GM23248 (cell line): ENCODE measurements around the gene LHFPL2. TPM values are rescaled to one million over a fixed set of nuclear protein-coding genes. Genes with fewer than 3 reads are reported as not detected.
A peak's percentile ranks its signal among the peaks of the same experiment; 100 is the strongest.

Source experiments
- DNase-seq: peaks from one replicate; pipeline ENCODE4 v3.0.0-alpha.2; 2015
- H2AFZ ChIP-seq: fragments of 200-600 bp; sonication (generic); 2 replicates; pipeline ENCODE4 v1.6.1; 2016; ENCODE audit warnings: antibody characterized with exemption
- H3F3A ChIP-seq: fragments of 200-600 bp; sonication (generic); 2 replicates; pipeline ENCODE4 v1.6.1; 2016; ENCODE audit warnings: mild to moderate bottlenecking, antibody characterized with exemption, mixed run types; ENCODE audit not compliant: insufficient read depth
- H3K27ac ChIP-seq: fragments of 200-600 bp; sonication (generic); 2 replicates; pipeline ENCODE4 v1.5.1; 2016; ENCODE audit warnings: mild to moderate bottlenecking
- H3K27me3 ChIP-seq: fragments of 200-600 bp; sonication (generic); replicated peaks from 2 replicates; pipeline ENCODE4 v1.6.1; 2016; ENCODE audit warnings: mild to moderate bottlenecking; ENCODE audit not compliant: insufficient read depth
- H3K36me3 ChIP-seq: fragments of 200-600 bp; sonication (generic); 2 replicates; pipeline ENCODE4 v1.6.1; 2016; ENCODE audit warnings: low read depth, mild to moderate bottlenecking
- H3K4me1 ChIP-seq: fragments of 200-600 bp; sonication (generic); 2 replicates; pipeline ENCODE4 v1.6.1; 2016; ENCODE audit warnings: mild to moderate bottlenecking; ENCODE audit not compliant: insufficient read depth
- H3K4me2 ChIP-seq: fragments of 200-600 bp; sonication (generic); one replicate; pipeline ENCODE4 v1.6.1; 2016; ENCODE audit warnings: mild to moderate bottlenecking; ENCODE audit not compliant: unreplicated experiment
- H3K4me3 ChIP-seq: fragments of 200-600 bp; sonication (generic); 2 replicates; pipeline ENCODE4 v1.5.1; 2016; ENCODE audit warnings: mild to moderate bottlenecking
- H3K79me2 ChIP-seq: fragments of 200-600 bp; sonication (generic); 2 replicates; pipeline ENCODE4 v1.6.1; 2016; ENCODE audit warnings: mild to moderate bottlenecking; ENCODE audit not compliant: insufficient read depth
- H3K9ac ChIP-seq: fragments of 200-600 bp; sonication (generic); 2 replicates; pipeline ENCODE4 v1.6.1; 2016; ENCODE audit warnings: mild to moderate bottlenecking
- H3K9me2 ChIP-seq: fragments of 200-600 bp; sonication (generic); 2 replicates; pipeline ENCODE4 v1.6.1; 2016; ENCODE audit warnings: mixed run types, mild to moderate bottlenecking, moderate library complexity; ENCODE audit not compliant: insufficient read depth
- H3K9me3 ChIP-seq: fragments of 200-600 bp; sonication (generic); one replicate; pipeline ENCODE4 v1.6.1; 2017; ENCODE audit warnings: low read depth
- H4K20me1 ChIP-seq: fragments of 200-600 bp; sonication (generic); 2 replicates; pipeline ENCODE4 v1.6.0; 2016; ENCODE audit not compliant: insufficient read depth
- EZH2 ChIP-seq: fragments of 200-600 bp; sonication (generic); IDR thresholded peaks from 2 replicates; pipeline ENCODE4 v1.6.1; 2018; ENCODE audit warnings: antibody characterized with exemption, mild to moderate bottlenecking; ENCODE audit not compliant: insufficient read depth, poor library complexity, severe bottlenecking
- EZH2phosphoT487 ChIP-seq: fragments of 200-600 bp; sonication (generic); IDR thresholded peaks from 2 replicates; pipeline ENCODE4 v1.6.1; 2018; ENCODE audit warnings: antibody characterized with exemption, moderate library complexity, mild to moderate bottlenecking, low read depth; ENCODE audit not compliant: insufficient read depth
- WGBS, 2 experiments: methylation state at CpG; one replicate each; pipeline ENCODE4 v1.1.6; 2015 to 2017; ENCODE audit warnings: low lambda C conversion rate in 2 of 2, low coverage in 1 of 2; ENCODE audit errors: missing lambda C conversion rate in 2 of 2; 5-methylcytosine and 5-hydroxymethylcytosine counted together
- in situ Hi-C: fragments of 300-500 bp; cut with MboI; formaldehyde crosslinking; loops from 2 replicates; pipeline ENCODE4 v1.15.0; 2020
- polyA plus RNA-seq: library from polyadenylated mRNA; unstranded; fragments of >200 nt; fragmentation: Nextera tagmentation; extraction: Ambion mirVana; gene quantifications from 2 replicates; pipeline ENCODE4 v1.2.1, GENCODE V29; 2016
- total RNA-seq: library from RNA; depleted of rRNA; stranded (reverse); fragments of >200 nt; shearing (Covaris generic); gene quantifications from 2 replicates; pipeline ENCODE4 v1.2.3, GENCODE V29; 2014

The LHFPL2 gene
- total and polyA plus RNA-seq, 2 experiments from 2014 or later: 8.0 to 13.7 TPM

DNA sequence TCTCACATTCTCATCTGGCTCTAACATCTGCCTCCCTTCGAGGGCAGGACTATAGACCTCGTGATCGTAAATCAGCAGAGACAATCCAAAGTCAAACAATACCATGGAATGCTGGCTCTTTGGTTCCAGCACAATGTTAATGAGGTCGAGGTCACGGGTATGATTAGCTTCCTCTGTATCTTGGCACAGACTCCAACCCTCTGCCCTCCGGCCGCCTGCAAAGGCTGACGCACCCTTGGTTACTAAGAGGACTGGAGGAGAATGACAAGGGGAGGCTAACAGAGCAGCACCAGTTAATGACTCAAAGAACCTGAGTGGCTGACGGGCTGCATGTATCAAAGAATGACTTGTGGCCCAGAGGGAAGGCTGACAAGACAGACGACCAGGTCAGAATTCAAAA lies 10.1 kb downstream of the LHFPL2 start:
- peaks cover 74% of the 10 kb centered on the region for H3K79me2 ChIP-seq
- no peaks in the 10 kb centered on the region for H4K20me1 ChIP-seq
- H3K27ac ChIP-seq: peak overlapping the region; percentile 56
- H3K9me3 ChIP-seq: no peaks in the 10 kb centered on the region
- no peaks in the 10 kb centered on the region for H3K9me2 ChIP-seq
- peak; percentile 99 for DNase-seq
- TF ChIP-seq EZH2 (no peak), EZH2phosphoT487 (0 out of 2 replicates have a peak, but pooled peaks have one; percentile 47)
- H3K4me2 ChIP-seq: peak overlapping the region; percentile 68
- H3K9ac ChIP-seq: 0 out of 2 replicates have a peak overlapping the region, but pooled peaks have one; percentile 16
- peaks cover 27% of the 10 kb centered on the region for H3F3A ChIP-seq
- in situ Hi-C loops: no loop called here
- peaks cover 28% of the 10 kb centered on the region for H3K4me1 ChIP-seq
- H3K4me3 ChIP-seq: 0 out of 2 replicates have a peak overlapping the region, but pooled peaks have one; percentile 17
- no peaks in the 10 kb centered on the region for H3K36me3 ChIP-seq
- H3K27me3 ChIP-seq: no peaks in the 10 kb centered on the region
- H2AFZ ChIP-seq: no peak overlapping the region
- WGBS, 2 experiments: 1 to 2% methylated on average over 10 of the region's 10 CpGs

DNA sequence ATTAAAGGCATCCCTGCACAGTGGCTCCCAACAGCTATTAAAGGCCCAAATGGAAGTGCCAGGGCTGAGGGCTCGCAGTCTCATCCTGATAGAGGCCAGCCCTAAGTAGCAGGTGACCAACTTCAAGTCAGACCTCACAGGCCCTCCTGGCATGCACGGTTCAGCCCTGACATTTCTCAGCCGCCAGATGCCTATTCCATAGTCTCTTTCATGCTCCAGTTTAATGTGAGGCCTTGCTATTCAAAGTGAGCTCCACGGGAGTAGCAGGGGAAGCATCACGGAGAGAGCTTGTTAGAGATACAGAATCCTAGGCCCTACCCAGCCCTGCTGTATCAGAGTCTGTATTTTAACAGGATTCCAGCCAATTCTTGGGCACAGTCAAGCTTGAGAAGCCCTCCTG lies 11.1 kb downstream of the LHFPL2 start:
- Histone ChIP-seq H3K36me3 (no peaks in the 10 kb centered on the region), H3K4me1 (peaks cover 30% of the 10 kb centered on the region), H3K9me3 (no peaks in the 10 kb centered on the region), H4K20me1 (no peaks in the 10 kb centered on the region), H3K9me2 (no peaks in the 10 kb centered on the region), H3K27ac (no peak overlapping the region), H3K4me2 (no peak overlapping the region), H2AFZ (no peak overlapping the region), H3K9ac (no peak overlapping the region), H3K79me2 (peaks cover 74% of the 10 kb centered on the region), H3K27me3 (no peaks in the 10 kb centered on the region), H3F3A (peaks cover 27% of the 10 kb centered on the region), H3K4me3 (no peak overlapping the region)
- in situ Hi-C loops: no loop called here
- DNase-seq: no peak
- WGBS, 2 experiments: 90 to 91% methylated on average over 5 of the region's 5 CpGs
- no peak for TF ChIP-seq EZH2phosphoT487
- no peak for TF ChIP-seq EZH2

DNA sequence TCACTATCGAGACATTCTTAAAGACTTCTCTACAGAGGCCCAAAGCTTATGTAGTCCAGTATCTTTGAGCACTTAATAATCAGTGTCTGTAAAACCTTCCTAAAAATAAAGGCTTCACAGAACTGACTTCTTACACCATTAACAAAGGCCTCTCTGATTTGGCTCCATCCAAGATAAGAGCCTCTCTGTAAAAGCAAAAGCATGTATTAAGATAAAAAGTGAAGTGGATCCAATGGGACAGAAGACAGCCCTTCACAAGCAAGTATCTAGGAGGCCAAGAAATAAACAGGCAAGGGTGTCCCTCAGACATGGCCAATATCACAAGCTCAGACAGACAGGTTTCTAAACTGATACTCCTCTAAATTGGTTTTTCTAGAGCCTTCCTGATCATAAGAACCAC lies 11.9 kb downstream of the LHFPL2 start:
- no peaks in the 10 kb centered on the region for H4K20me1 ChIP-seq
- no peaks in the 10 kb centered on the region for H3K27me3 ChIP-seq
- TF ChIP-seq EZH2 (no peak), EZH2phosphoT487 (no peak)
- H3F3A ChIP-seq: peaks cover 27% of the 10 kb centered on the region
- H3K9ac ChIP-seq: no peak overlapping the region
- H3K4me3 ChIP-seq: no peak overlapping the region
- no peaks in the 10 kb centered on the region for H3K36me3 ChIP-seq
- H3K79me2 ChIP-seq: peaks cover 73% of the 10 kb centered on the region
- H3K9me3 ChIP-seq: no peaks in the 10 kb centered on the region
- no peaks in the 10 kb centered on the region for H3K9me2 ChIP-seq
- H3K4me2 ChIP-seq: no peak overlapping the region
- in situ Hi-C loops: no loop called here
- no peak for DNase-seq
- no peak overlapping the region for H3K27ac ChIP-seq
- H2AFZ ChIP-seq: no peak overlapping the region
- WGBS, 2 experiments: 97 to 100% methylated on average over 1 of the region's 1 CpG
- peaks cover 30% of the 10 kb centered on the region for H3K4me1 ChIP-seq

DNA sequence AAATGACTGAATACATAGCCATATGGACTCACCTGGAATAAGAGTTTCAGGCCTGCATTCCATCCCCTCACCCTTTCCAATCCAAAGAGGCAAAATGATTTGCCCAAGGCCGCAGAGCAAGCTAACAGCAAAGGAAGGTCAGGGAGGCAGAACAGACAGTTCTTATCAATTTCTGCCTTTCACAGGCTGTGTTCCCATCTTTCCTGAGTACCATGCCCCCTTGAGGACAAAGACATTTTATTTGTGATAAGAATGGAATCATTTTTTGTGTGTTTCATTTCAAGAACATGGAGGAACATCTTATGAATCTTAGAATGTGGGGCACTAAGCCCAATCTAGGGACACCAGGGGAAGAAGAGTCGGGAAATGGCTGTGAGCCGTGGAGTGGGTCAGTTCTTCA lies 13.9 kb downstream of the LHFPL2 start:
- H3K4me3 ChIP-seq: no peak overlapping the region
- H3K9me3 ChIP-seq: no peaks in the 10 kb centered on the region
- 80 to 84% methylated on average over 3 of the region's 3 CpGs for WGBS, 2 experiments
- TF ChIP-seq EZH2phosphoT487 (no peak), EZH2 (no peak)
- no peaks in the 10 kb centered on the region for H3K9me2 ChIP-seq
- no peak overlapping the region for H3K9ac ChIP-seq
- no peak overlapping the region for H2AFZ ChIP-seq
- H3K27ac ChIP-seq: no peak overlapping the region
- in situ Hi-C loops: no loop called here
- H3K4me2 ChIP-seq: no peak overlapping the region
- peaks cover 65% of the 10 kb centered on the region for H3K79me2 ChIP-seq
- no peaks in the 10 kb centered on the region for H4K20me1 ChIP-seq
- H3F3A ChIP-seq: peaks cover 21% of the 10 kb centered on the region
- no peaks in the 10 kb centered on the region for H3K36me3 ChIP-seq
- peaks cover 24% of the 10 kb centered on the region for H3K4me1 ChIP-seq
- no peak for DNase-seq
- H3K27me3 ChIP-seq: no peaks in the 10 kb centered on the region

DNA sequence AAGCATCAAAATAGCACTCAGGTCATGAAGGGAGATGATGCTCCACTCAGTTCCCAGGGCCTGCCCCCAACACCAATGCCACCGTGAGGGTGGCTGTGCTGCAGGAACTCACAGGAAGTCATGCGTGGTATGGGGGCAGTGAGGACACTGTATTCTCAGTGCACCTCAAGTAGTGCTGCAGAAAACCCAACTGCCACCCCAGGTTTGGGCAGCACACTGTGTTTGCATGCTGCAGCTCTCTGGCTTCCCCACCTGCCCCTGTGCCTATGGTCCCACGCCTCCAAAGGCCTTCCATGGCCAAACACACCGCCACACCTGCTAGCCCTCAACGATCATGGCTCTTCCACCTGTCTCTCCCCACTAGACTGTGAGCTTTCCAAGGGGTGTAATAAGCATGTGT lies 14.3 kb downstream of the LHFPL2 start:
- Histone ChIP-seq H3K9me3 (no peaks in the 10 kb centered on the region), H3K4me2 (peak overlapping the region; percentile 18), H3F3A (peaks cover 17% of the 10 kb centered on the region), H3K9ac (no peak overlapping the region), H4K20me1 (no peaks in the 10 kb centered on the region), H3K27ac (no peak overlapping the region), H3K9me2 (no peaks in the 10 kb centered on the region), H3K36me3 (no peaks in the 10 kb centered on the region), H3K4me1 (peaks cover 21% of the 10 kb centered on the region), H3K27me3 (no peaks in the 10 kb centered on the region), H3K4me3 (no peak overlapping the region), H3K79me2 (peaks cover 62% of the 10 kb centered on the region), H2AFZ (no peak overlapping the region)
- TF ChIP-seq EZH2: no peak
- no peak for TF ChIP-seq EZH2phosphoT487
- 92 to 96% methylated on average over 5 of the region's 5 CpGs for WGBS, 2 experiments
- no peak for DNase-seq
- in situ Hi-C loops: no loop called here
